PFSK-1 (cell line): ENCODE measurements around the gene IGFBP2.

Experiments
- POLR2AphosphoS5 ChIP-seq: IDR thresholded peaks from 2 replicates; pipeline ENCODE4 v1.6.1; 2012; ENCODE audit warnings: low read depth, mild to moderate bottlenecking, control low read depth, low read length, moderate library complexity
- TAF1 ChIP-seq: IDR thresholded peaks from 2 replicates; pipeline ENCODE4 v1.6.1; 2012; ENCODE audit warnings: low read length, control low read depth, borderline replicate concordance; ENCODE audit not compliant: insufficient read depth

- no peak for TF ChIP-seq TAF1
- TF ChIP-seq POLR2AphosphoS5, result no peak
These were observed 24.8 kb downstream of the IGFBP2 start for GRCh38 chr2:216657980-216658379.
